Measurements from ENCODE around the gene CD44.

Gene CD44

DNA sequence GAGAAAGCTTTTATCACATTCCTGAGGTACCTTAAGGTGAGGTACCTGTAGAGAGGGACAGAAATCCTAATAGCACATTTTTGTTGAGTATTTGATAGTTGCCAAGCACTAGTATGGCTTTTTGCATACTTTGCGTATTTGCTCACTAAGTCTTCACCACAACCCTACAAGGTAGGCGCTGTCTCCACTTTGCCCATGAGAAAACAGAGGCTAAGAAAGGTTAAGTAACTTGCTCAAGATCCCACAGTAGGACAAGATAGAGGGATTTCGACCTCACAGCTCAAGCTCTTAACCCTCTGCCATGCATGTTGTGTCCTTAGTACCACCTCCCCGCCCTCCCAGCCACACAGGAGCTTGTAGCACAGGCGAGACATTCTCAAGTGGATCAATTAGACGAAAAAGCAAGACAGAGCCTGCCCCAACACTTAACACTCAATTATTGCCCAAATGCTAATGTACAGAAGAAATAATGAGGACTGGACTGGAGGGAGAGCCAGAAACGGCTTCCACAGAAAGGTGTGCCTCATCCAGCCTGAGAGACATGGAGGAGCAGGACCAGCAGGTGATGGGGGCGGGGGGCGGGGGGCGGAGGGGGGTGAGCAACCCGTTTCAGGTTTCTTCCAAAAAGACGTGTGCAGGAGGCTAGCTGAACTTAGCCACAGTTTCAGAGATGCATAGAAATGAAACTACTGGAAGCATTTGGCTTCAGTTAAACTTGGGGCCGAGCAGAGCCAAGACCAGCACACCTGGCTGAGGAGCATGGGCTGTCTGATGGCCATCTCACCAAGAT lies 26.7 kb upstream of the CD44 start:
- DNase-seq (ENCODE audit: low read depth): peak; percentile 67
- no peak overlapping the region for H3K4me3 ChIP-seq (ENCODE audit: low read length)
- TF ChIP-seq, protein P1, sequence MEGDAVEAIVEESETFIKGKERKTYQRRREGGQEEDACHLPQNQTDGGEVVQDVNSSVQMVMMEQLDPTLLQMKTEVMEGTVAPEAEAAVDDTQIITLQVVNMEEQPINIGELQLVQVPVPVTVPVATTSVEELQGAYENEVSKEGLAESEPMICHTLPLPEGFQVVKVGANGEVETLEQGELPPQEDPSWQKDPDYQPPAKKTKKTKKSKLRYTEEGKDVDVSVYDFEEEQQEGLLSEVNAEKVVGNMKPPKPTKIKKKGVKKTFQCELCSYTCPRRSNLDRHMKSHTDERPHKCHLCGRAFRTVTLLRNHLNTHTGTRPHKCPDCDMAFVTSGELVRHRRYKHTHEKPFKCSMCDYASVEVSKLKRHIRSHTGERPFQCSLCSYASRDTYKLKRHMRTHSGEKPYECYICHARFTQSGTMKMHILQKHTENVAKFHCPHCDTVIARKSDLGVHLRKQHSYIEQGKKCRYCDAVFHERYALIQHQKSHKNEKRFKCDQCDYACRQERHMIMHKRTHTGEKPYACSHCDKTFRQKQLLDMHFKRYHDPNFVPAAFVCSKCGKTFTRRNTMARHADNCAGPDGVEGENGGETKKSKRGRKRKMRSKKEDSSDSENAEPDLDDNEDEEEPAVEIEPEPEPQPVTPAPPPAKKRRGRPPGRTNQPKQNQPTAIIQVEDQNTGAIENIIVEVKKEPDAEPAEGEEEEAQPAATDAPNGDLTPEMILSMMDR (IDR thresholded peaks at IDR 0.05; ENCODE audit: insufficient read depth, low read depth, low read length, missing control alignments): no peak

DNA sequence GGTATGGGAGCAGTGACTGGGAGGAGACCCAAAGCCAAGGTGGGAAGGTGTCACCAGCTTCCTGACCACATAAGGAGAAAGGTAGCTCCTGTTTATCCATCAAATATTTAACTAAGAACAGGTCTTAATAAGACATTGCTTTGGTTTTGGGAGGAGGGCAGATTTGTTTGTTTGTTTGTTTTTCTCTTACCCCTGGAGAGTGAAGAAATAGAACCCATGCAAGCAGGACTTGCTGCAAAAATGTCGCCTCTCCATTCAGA lies 26.2 kb upstream of the CD44 start:
- H3K4me3 ChIP-seq (ENCODE audit: low read length): no peak overlapping the region
- no peak for DNase-seq (ENCODE audit: low read depth)
- TF ChIP-seq, protein P1 (IDR thresholded peaks at IDR 0.05; ENCODE audit: insufficient read depth, low read depth, low read length, missing control alignments): no peak

DNA sequence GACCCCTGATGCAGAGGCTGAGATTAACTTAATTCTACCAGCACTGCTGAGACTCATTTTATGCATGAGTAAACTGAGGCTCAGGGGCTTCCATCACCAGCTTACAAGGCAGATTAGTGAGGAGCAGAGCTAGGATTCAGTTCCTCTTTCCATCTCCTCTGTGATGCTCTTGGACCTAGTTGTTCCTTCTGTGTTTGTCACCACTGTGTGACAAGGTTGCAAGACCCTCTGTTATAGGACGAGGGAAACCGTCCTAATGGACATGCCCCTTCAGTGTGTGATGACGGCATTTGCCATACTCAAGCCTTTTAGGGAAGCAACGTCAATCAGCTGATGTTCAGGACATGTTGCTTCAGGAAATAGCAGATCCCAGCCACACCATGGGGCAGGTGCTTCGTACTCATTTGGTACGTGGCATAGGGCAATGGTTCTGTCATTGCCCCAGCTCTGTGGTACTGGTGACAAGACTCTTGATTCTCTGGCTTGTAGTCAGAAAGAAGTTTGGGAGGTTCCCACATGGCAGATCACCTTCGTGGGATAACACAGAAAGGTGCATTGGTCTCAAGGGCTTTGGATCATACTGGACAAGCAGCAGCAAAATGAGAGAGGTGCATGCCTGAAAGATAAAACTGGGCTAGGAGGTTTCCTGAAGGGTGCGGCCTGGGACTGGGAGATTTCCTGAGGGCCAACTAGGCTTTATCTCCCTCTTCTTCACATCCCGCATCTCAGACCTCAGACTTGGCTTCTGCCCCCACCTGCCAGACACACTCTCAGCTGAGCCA lies 23.9 kb upstream of the CD44 start:
- TF ChIP-seq, protein P1 (IDR thresholded peaks at IDR 0.05; ENCODE audit: insufficient read depth, low read depth, low read length, missing control alignments): no peak
- peak; percentile 41 for DNase-seq (ENCODE audit: low read depth)
- H3K4me3 ChIP-seq (ENCODE audit: low read length): no peak overlapping the region

DNA sequence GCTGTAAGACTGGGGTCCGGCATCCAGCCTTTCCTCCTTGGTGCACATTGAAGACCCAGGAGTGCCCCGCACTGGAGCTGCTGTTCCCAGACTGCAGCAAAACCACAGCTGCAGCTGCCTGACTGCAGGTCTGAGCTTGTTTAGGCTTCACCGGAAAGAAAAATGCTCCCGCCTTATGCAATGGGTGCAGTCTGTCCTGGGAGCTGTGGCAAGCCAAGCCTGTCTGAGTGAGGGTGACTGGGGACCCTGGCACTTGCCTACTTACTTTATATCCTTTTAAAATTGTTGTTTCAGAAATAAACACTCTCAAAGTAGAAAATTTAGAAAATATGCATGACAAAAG lies 23.3 kb upstream of the CD44 start:
- TF ChIP-seq, protein P1 (IDR thresholded peaks at IDR 0.05; ENCODE audit: insufficient read depth, low read depth, low read length, missing control alignments): no peak
- no peak overlapping the region for H3K4me3 ChIP-seq (ENCODE audit: low read length)
- peak; percentile 93 for DNase-seq (ENCODE audit: low read depth)

DNA sequence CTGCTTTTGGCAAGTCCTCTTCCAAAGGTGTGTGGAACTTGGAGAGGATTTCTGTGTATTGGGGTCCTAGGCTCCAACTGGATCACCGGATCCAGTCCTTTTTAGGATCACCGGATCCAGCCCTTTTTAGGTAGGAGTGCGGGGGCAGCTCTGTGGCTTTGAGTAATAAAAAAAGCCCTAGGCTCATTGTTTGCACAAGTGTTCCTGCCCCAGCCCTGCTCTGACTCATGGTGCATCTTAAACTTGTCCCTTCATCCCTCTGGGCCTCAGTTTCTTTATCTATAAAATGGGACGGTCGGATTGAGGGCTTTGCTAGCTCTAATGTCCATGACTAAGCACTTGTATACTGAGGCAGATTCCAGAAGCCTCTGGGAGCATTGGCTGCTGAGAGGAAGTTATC lies 22.7 kb upstream of the CD44 start:
- DNase-seq (ENCODE audit: low read depth): peak; percentile 80
- TF ChIP-seq, protein P1 (IDR thresholded peaks at IDR 0.05; ENCODE audit: insufficient read depth, low read depth, low read length, missing control alignments): no peak
- no peak overlapping the region for H3K4me3 ChIP-seq (ENCODE audit: low read length)

DNA sequence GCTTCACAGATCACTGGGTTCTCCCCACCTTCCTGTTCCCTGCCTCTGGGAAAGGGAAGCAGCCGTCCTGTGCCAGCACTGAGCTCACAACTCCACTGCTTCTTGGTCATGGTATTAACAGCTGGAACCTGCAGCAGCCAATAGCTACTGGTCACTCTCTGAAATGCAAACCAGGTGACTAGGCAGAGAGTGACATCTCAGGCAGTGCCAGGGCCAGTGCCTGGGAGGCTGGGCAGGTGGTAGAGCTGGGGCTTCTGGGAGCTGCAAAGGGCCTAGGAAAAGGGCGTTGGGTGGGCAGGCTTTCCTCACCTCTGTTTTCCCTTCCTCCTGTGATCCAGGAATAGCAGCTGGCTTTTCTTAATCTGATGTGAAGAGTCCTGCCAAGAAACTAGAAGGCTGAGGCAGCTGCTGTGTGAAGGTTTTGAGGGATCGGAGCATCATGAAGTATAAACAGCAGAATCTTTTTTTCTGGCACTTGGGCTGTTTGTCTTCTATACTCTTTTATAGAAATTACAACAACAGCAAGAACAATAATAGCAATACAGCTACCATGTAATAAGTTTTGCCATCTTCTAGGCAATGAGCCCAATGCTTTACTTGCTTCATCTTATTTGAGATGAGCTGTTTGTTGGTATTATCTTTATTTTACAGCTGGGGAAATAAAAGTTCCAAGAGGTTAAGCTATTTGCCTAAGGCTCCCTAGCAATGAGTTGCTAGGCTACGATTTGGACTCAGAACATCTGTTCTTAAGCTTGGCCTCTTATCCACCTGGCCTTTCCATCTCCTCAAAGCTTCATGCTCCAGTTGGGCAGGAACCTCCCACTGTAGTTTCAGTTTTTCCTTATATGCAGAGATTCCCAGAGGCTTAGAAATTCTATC lies 22.0 kb upstream of the CD44 start:
- no peak overlapping the region for H3K4me3 ChIP-seq (ENCODE audit: low read length)
- no peak for DNase-seq (ENCODE audit: low read depth)
- TF ChIP-seq, protein P1 (IDR thresholded peaks at IDR 0.05; ENCODE audit: insufficient read depth, low read depth, low read length, missing control alignments): no peak

All from epithelial cell of esophagus (primary cell).